ACC112 (cell line): ENCODE data around the gene BBLN.

Experiments
- H2AFZ ChIP-seq: fragments of 200-600 bp; sonication (generic); one replicate; pipeline ENCODE4 v1.6.0; 2017; ENCODE audit warnings: antibody characterized with exemption, low read length; ENCODE audit not compliant: unreplicated experiment
- H3K27ac ChIP-seq: fragments of 200-600 bp; sonication (generic); 2 replicates; pipeline ENCODE4 v1.5.1; 2014; ENCODE audit warnings: low read depth, mild to moderate bottlenecking, antibody characterized with exemption, low read length, moderate library complexity
- H3K27me3 ChIP-seq: fragments of 200-600 bp; sonication (generic); 2 replicates; pipeline ENCODE4 v1.6.1; 2014; ENCODE audit warnings: mild to moderate bottlenecking, antibody characterized with exemption, low read length, moderate library complexity, mixed read lengths; ENCODE audit not compliant: insufficient read depth
- H3K36me3 ChIP-seq: fragments of 200-600 bp; sonication (generic); 2 replicates; pipeline ENCODE4 v1.6.1; 2016; ENCODE audit warnings: mild to moderate bottlenecking, antibody characterized with exemption, low read length, moderate library complexity, mixed read lengths; ENCODE audit not compliant: insufficient read depth
- H3K4me1 ChIP-seq: fragments of 200-600 bp; sonication (generic); one replicate; pipeline ENCODE4 v1.6.1; 2016; ENCODE audit warnings: low read length, mixed read lengths; ENCODE audit not compliant: insufficient read depth, unreplicated experiment, control insufficient read depth
- H3K4me3 ChIP-seq: fragments of 200-600 bp; sonication (generic); 2 replicates; pipeline ENCODE4 v1.5.1; 2014; ENCODE audit warnings: mild to moderate bottlenecking, low read depth, low read length
- H3K79me2 ChIP-seq: fragments of 200-600 bp; sonication (generic); one replicate; pipeline ENCODE4 v1.6.0; 2016; ENCODE audit warnings: low read length; ENCODE audit not compliant: control insufficient read depth, unreplicated experiment, insufficient read depth

Gene BBLN

DNA sequence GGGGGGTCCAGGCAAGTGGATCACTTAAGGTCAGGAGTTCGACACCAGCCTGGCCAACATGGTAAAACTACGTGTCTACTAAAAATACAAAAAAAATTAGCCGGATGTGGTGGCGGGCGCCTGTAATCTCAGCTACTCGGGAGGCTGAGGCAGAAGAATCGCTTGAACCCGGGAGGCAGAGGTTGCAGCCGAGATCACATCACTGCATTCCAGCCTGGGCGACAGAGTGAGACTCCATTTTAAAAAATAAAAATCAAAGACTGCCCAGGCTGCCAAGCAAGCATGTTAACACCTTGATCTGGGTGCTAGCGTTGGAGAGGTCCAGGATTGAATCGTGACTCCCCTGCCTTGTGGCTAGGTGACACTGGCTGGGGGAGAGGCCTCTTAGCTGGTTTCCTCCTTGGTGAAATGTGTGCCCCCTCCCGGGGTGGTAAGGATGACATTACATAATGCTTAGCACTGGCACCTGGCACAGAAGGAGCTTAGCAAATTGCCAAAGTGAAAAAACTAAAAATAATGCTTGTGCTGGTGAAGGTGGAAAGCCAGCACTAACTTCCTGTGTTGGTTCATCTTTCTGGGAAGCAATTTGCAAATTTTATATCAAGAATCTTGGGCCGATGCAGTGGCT is 33.5 kb downstream of the BBLN start:
- Histone ChIP-seq H3K36me3 (0 out of 2 replicates have a peak, but pooled peaks cover 3% of the 10 kb centered on the region), H3K79me2 (peaks cover 11% of the 10 kb centered on the region), H3K27me3 (no peaks in the 10 kb centered on the region), H3K4me1 (peaks cover 10% of the 10 kb centered on the region), H2AFZ (peak overlapping the region; percentile 57), H3K4me3 (peak overlapping the region; percentile 47; the same call in 1 of the 2 replicates), H3K27ac (peak overlapping the region; percentile 56)

DNA sequence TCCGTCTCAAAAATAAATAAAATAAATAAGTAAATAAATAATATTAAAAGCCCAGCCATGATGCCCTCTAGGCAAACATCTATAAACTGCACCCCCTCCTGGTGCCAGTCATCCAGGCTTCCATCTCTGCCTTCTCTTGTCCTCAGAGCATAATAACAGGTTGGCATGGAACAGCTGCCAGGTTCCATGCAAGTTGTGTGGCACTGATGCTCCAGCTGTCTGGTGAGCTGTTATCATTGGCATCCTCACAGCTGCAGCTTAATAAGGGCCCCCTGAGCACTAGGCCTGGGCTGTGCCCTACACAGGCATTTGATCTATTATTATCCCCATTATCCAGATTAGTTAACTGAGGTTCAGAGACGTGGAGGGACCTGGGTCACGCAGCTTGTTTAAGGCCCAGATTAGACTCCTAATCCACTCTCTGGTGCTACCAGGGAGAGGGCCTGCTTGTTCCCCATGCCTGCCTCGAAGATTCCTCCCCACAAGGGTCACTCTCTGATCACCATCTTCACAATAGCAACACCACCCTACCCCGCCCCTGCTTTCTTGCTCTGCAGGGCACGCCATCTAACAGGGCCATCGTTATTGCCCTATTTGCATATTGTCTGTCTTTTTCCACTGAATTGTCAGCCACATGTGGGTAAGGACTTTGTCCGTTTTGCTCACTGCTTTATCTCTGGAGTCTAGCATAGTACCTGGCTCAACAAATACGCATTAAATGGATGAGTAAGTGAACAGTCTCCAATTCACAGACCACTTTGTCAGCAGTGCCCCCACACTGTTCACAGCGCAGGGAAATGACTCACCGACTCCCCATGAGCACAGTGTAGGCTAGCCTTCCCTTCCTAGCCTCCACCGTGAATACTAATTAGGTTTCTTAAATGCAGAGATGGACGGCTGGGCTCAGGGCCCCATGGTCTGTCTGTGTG is 41.6 kb downstream of the BBLN start:
- no peak overlapping the region for H3K4me3 ChIP-seq
- H2AFZ ChIP-seq, result no peak overlapping the region
- no peak overlapping the region for H3K27ac ChIP-seq

DNA sequence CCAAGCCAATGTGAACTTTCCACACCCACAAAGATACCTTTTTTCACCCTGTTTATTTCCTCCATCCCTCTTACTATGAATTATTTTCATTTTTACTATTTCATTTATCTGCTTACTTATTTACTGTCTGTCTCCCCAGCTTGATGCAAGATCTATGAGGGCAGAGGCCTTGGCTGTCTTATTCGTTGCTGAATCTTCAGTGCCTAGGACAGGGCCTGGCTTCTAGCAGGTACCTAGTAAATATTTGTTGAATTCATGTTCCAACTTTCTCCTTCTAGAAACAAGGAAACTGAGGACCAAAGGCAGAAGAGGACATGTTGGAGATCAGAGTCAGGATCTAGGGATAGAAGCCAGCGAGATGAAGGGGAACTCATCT is 42.6 kb downstream of the BBLN start:
- H2AFZ ChIP-seq, result no peak overlapping the region
- no peak overlapping the region for H3K27ac ChIP-seq
- no peaks in the 10 kb centered on the region for H3K79me2 ChIP-seq
- H3K27me3 ChIP-seq, result no peaks in the 10 kb centered on the region
- H3K4me1 ChIP-seq, result no peaks in the 10 kb centered on the region
- H3K36me3 ChIP-seq, result no peaks in the 10 kb centered on the region
- 0 out of 2 replicates have a peak overlapping the region, but pooled peaks have one; percentile 25 for H3K4me3 ChIP-seq

More for the DNA sequence above, 41.6 kb downstream of the BBLN start:
- no peaks in the 10 kb centered on the region for H3K79me2 ChIP-seq
- H3K36me3 ChIP-seq, result no peaks in the 10 kb centered on the region
- H3K4me1 ChIP-seq, result no peaks in the 10 kb centered on the region
- no peaks in the 10 kb centered on the region for H3K27me3 ChIP-seq

DNA sequence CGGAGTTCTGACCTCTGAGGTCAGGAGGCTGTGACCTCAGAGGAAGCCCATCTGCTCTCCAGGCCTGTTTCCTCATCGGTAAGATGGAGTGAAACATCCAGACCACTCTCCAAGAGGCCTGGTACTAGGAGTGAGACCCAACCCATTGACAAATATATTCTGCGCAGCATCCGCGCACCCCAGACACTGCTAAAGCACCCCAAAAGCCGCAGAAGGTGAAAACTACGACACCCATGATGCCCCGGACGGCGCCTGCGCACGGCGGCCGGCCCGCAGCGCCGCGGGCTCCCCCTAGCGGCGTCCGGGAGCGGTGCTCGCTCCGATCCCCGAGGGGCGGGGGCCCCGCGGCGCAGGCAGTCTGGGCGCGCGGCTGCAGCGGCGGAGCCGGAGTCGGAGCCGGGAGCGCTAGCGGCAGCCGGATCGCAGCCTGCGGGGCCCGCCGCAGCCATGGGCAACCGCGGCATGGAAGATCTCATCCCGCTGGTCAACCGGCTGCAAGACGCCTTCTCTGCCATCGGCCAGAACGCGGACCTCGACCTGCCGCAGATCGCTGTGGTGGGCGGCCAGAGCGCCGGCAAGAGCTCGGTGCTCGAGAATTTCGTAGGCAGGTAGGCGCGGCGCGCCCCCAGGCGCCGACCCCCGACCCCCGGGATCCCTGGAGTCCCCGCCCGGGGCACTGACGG is 43.1 kb downstream of the BBLN start, which contains the start of gene DNM1:
DNM1 (plus strand) TSS at position 356 of the 683 bp plus-strand sequence; CDS start at position 448, 92 bp downstream.
- Histone ChIP-seq H3K27me3 (no peaks in the 10 kb centered on the region), H2AFZ (peak within 1 kb of the TSS; percentile 50), H3K27ac (no peak within 1 kb of the TSS), H3K4me3 (peak within 1 kb of the TSS; percentile 85), H3K36me3 (no peaks in the 10 kb centered on the region), H3K4me1 (no peaks in the 10 kb centered on the region), H3K79me2 (no peaks in the 10 kb centered on the region)

DNA sequence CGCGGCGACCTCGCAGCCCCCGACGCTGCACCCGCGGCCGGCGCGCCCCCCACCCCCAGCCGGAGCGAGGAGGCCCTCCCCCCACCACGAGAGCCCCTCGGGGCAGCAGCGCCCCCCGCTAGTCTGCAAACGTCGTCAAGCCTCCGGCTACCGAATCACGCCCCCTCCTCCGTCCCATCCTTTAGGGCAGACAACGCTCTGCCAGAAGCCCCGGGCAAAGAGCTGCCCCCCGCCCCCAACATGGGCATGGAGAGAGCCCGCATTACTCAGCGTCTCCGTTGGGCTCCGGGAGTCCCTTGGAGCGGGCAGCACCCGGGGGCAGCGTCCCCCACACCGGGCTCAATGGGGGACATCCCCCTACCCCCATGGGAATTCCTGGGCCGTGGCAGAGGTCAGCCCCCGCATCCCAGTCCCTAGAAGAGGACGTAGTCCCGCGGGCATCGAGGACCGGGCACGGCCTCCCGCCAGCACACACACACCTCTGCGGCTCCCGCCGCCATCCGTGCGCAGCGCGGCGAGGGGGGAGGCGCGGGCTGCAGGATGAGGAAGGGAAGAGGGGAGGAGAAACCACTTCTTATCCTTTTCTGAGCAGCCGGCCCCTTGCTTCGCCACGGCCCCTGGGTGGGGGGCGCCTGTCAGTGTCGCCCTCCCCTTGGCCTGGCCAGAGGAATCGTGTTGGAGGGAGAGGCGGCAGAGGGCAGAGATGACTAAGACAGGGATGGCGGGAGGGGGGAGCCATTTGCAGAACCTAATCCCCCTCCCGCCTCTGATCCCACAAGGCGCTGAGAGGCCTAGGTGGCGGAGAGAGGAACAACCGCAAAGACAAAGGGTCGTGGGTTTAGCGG is 43.9 kb downstream of the BBLN start:
- Histone ChIP-seq H3K79me2 (no peaks in the 10 kb centered on the region), H3K4me1 (no peaks in the 10 kb centered on the region), H3K4me3 (peak overlapping the region; percentile 85), H3K27ac (no peak overlapping the region), H3K27me3 (no peaks in the 10 kb centered on the region), H3K36me3 (no peaks in the 10 kb centered on the region), H2AFZ (peak overlapping the region; percentile 10)

DNA sequence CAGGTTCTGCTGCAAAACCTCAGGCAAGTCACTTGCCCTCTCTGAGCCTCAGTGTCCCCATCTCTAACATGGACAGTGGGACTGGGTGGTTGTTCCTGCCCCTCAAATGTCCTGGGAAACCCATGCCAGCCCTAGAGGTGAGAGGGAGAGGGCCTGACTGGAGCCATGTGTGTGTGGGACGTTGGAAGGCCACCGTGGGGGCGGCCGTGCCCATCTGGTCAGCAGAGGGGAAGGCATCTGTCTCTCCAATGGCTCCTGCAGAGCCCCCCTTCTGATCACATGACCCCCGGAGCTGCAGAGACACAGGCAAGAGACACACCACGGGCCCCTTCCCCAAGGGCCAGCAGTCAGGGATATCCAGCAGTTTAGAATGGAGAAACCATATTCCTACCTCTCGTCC is 44.8 kb downstream of the BBLN start:
- Histone ChIP-seq H2AFZ (no peak overlapping the region), H3K4me3 (peak overlapping the region; percentile 85; the same call in 1 of the 2 replicates), H3K4me1 (no peaks in the 10 kb centered on the region), H3K36me3 (no peaks in the 10 kb centered on the region), H3K27ac (no peak overlapping the region), H3K27me3 (no peaks in the 10 kb centered on the region), H3K79me2 (no peaks in the 10 kb centered on the region)

DNA sequence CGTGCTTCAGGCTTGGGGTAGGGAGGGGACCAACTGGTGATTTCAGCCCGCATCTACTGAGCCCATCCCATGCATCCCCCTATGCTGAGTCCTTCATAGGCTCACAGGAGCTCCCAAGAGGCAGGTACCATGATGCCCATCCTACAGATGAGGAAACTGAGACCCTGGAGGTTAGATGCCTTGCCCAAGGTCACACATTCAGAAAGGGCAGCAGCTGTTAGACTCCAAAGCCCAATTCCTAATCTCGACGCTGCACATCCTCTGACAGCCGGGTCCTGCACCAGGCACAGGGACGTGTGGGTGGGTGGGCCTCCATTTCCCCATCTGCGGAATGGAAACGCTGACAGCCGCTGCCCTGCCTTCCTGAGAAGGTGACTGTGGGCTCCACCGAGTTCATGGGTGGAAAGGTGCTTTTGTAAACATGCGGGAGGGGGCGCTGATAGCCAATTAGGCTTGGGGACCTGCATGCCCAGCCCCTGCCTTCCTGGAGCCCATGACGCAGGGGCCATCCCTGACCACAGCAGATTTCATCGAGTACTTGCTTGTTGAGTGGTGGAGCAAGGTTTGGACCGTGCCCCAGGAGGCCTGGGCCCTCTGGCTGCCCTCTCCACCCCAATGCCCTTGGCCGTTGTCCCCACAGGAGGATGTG is 45.4 kb downstream of the BBLN start:
- no peak overlapping the region for H3K4me3 ChIP-seq
- no peaks in the 10 kb centered on the region for H3K36me3 ChIP-seq
- no peak overlapping the region for H3K27ac ChIP-seq
- no peaks in the 10 kb centered on the region for H3K27me3 ChIP-seq
- no peak overlapping the region for H2AFZ ChIP-seq
- no peaks in the 10 kb centered on the region for H3K4me1 ChIP-seq
- no peaks in the 10 kb centered on the region for H3K79me2 ChIP-seq

DNA sequence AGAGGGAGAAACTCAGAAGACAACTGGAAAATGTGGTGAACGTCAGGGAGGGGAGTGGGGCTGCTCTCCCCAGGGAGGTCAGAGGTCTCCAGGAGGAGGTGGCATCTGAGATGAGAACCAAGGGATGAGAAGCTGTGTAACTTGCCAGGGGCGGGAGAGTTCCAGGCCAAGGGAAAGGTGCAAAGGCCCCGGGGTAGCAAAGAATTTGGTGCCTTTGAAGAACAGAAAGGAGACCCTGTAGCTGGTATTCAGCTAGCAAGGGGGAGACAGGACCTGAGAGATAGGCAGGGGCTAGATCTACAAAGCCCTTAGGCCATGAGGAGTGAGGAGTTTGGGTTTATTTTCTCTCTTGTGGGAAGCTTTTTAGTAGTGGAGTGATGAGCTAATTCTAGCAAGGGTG is 46.4 kb downstream of the BBLN start:
- Histone ChIP-seq H3K36me3 (no peaks in the 10 kb centered on the region), H3K79me2 (no peaks in the 10 kb centered on the region), H3K4me1 (no peaks in the 10 kb centered on the region), H3K27me3 (no peaks in the 10 kb centered on the region), H3K27ac (no peak overlapping the region), H3K4me3 (no peak overlapping the region), H2AFZ (no peak overlapping the region)

DNA sequence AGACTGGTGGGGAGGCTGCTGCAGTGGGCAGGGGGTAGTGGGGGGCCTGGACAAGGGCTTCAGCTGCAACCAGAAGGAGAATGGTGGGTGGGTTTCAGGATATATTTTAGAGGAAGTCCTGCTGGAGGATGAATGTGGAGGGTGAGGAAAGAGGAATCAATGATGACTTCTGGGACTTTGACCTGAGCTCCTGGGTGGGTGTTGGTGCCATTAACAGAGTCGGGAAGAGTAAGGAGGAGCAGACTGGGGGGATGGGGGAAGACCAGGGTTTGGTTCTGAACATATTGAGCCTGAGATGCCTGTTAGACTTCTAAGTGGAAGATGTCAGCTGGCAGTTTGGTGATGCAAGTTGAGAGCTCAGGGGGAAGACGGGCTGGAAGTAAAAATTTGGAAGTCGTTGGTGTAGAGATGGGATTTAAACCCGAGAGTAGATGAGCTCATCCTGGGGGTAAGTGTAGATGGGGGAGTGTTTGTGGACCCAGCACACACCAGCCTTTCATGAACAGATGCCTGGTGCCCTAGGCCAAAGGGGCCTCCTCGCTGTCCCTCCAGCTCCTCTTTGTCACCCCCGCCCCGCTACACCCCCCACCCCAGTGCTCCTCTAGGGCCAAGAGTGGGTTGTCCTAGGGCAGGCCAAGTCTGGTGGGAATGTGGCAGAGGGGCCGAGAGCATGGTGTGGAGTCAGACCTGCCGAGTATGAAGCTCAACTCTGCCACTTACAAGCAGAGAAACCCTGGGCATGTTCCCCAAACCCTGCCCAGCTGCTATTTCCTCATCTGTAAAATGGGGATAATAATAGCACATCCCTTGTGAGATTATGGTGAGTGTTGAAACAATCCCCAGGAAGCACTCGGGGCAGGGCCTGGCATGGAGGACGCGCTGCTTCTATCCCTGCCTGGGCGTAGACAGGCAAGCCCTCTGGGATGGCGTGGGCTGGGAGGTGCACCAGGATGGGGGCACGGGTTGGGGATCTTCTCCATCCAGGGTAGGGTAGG is 47.1 kb downstream of the BBLN start:
- no peaks in the 10 kb centered on the region for H3K36me3 ChIP-seq
- H3K27me3 ChIP-seq, result no peaks in the 10 kb centered on the region
- no peak overlapping the region for H3K27ac ChIP-seq
- no peaks in the 10 kb centered on the region for H3K79me2 ChIP-seq
- no peaks in the 10 kb centered on the region for H3K4me1 ChIP-seq
- H3K4me3 ChIP-seq, result no peak overlapping the region
- H2AFZ ChIP-seq, result no peak overlapping the region
